MG63 (cell line): Measurements from ENCODE around the gene CRMP1. TPM values are rescaled to one million over a fixed set of nuclear protein-coding genes. Genes with fewer than 3 reads are reported as not detected.

Experiments used
- DNase-seq: peaks from one replicate; pipeline ENCODE4 v3.0.0-alpha.2; 2020
- H3K27me3 ChIP-seq: fragments of 250-450 bp; sonication (Bioruptor Pico); 2 replicates; pipeline ENCODE4 v1.5.1; 2020; ENCODE audit warnings: mild to moderate bottlenecking, moderate library complexity
- H3K36me3 ChIP-seq: fragments of 250-450 bp; sonication (Bioruptor Pico); 2 replicates; pipeline ENCODE4 v1.5.1; 2020; ENCODE audit warnings: mild to moderate bottlenecking, moderate library complexity
- H3K4me3 ChIP-seq: fragments of 250-450 bp; sonication (Bioruptor Pico); 2 replicates; pipeline ENCODE4 v1.5.1; 2020; ENCODE audit warnings: mild to moderate bottlenecking, moderate library complexity
- H3K9me3 ChIP-seq: fragments of 250-450 bp; sonication (Bioruptor Pico); 2 replicates; pipeline ENCODE4 v1.5.1; 2020; ENCODE audit warnings: mild to moderate bottlenecking, moderate library complexity
- total RNA-seq: library from RNA; depleted of rRNA; stranded (reverse); fragments of >200 nt; shearing (Covaris generic); gene quantifications from 2 replicates; pipeline ENCODE4 v1.2.3, GENCODE V29; 2014; ENCODE audit warnings: low replicate concordance

Gene CRMP1
- total RNA-seq, 1 experiment from 2014 or later = not detected

GRCh38 chr4:5800496-5800895 lies 92.4 kb downstream of the CRMP1 start:
- no peaks in the 10 kb centered on the region for H3K9me3 ChIP-seq
- DNase-seq = no peak
- H3K27me3 ChIP-seq = no peaks in the 10 kb centered on the region
- no peak overlapping the region for H3K4me3 ChIP-seq
- no peaks in the 10 kb centered on the region for H3K36me3 ChIP-seq

- H3K36me3 ChIP-seq = peaks cover 7% of the 10 kb centered on the region
These were observed 93.5 kb downstream of the CRMP1 start for GRCh38 chr4:5799406-5799805.

GRCh38 chr4:5798946-5799345 lies 93.9 kb downstream of the CRMP1 start:
- H3K9me3 ChIP-seq = no peaks in the 10 kb centered on the region
- H3K27me3 ChIP-seq = no peaks in the 10 kb centered on the region
- no peak overlapping the region for H3K4me3 ChIP-seq
- no peak for DNase-seq
- peaks cover 7% of the 10 kb centered on the region for H3K36me3 ChIP-seq

More at GRCh38 chr4:5799406-5799805, 93.5 kb downstream of the CRMP1 start:
- DNase-seq = no peak
- no peaks in the 10 kb centered on the region for H3K9me3 ChIP-seq
- no peak overlapping the region for H3K4me3 ChIP-seq
- no peaks in the 10 kb centered on the region for H3K27me3 ChIP-seq

GRCh38 chr4:5798462-5798861 lies 94.4 kb downstream of the CRMP1 start:
- DNase-seq = no peak
- Histone ChIP-seq H3K9me3 (no peaks in the 10 kb centered on the region), H3K4me3 (no peak overlapping the region), H3K36me3 (peaks cover 7% of the 10 kb centered on the region), H3K27me3 (no peaks in the 10 kb centered on the region)

- DNase-seq = no peak
- no peaks in the 10 kb centered on the region for H3K27me3 ChIP-seq
- no peaks in the 10 kb centered on the region for H3K9me3 ChIP-seq
- peaks cover 7% of the 10 kb centered on the region for H3K36me3 ChIP-seq
- no peak overlapping the region for H3K4me3 ChIP-seq
These were observed 95.0 kb downstream of the CRMP1 start for GRCh38 chr4:5797866-5798265.

GRCh38 chr4:5796976-5797375 lies 95.9 kb downstream of the CRMP1 start:
- Histone ChIP-seq H3K27me3 (no peaks in the 10 kb centered on the region), H3K36me3 (peaks cover 9% of the 10 kb centered on the region), H3K4me3 (no peak overlapping the region), H3K9me3 (no peaks in the 10 kb centered on the region)
- no peak for DNase-seq

GRCh38 chr4:5795580-5795979 lies 97.3 kb downstream of the CRMP1 start:
- no peaks in the 10 kb centered on the region for H3K27me3 ChIP-seq
- no peak for DNase-seq
- H3K9me3 ChIP-seq = no peaks in the 10 kb centered on the region
- H3K4me3 ChIP-seq = no peak overlapping the region
- peaks cover 9% of the 10 kb centered on the region for H3K36me3 ChIP-seq

GRCh38 chr4:5793514-5793913 lies 99.4 kb downstream of the CRMP1 start:
- Histone ChIP-seq H3K36me3 (peaks cover 9% of the 10 kb centered on the region), H3K27me3 (no peaks in the 10 kb centered on the region), H3K9me3 (no peaks in the 10 kb centered on the region), H3K4me3 (no peak overlapping the region)
- no peak for DNase-seq

GRCh38 chr4:5791654-5792053 lies 101.2 kb downstream of the CRMP1 start:
- Histone ChIP-seq H3K9me3 (no peaks in the 10 kb centered on the region), H3K36me3 (peaks cover 9% of the 10 kb centered on the region), H3K27me3 (no peaks in the 10 kb centered on the region), H3K4me3 (no peak overlapping the region)
- DNase-seq = no peak

- H3K36me3 ChIP-seq = peaks cover 11% of the 10 kb centered on the region
- H3K27me3 ChIP-seq = no peaks in the 10 kb centered on the region
- no peak for DNase-seq
- H3K4me3 ChIP-seq = no peak overlapping the region
- no peaks in the 10 kb centered on the region for H3K9me3 ChIP-seq
These were observed 102.4 kb downstream of the CRMP1 start for GRCh38 chr4:5790546-5790857.

GRCh38 chr4:5789141-5789540 lies 103.7 kb downstream of the CRMP1 start:
- no peaks in the 10 kb centered on the region for H3K27me3 ChIP-seq
- H3K4me3 ChIP-seq = no peak overlapping the region
- H3K9me3 ChIP-seq = no peaks in the 10 kb centered on the region
- no peak for DNase-seq
- 0 out of 2 replicates have a peak, but pooled peaks cover 5% of the 10 kb centered on the region for H3K36me3 ChIP-seq

- Histone ChIP-seq H3K9me3 (no peaks in the 10 kb centered on the region), H3K4me3 (no peak overlapping the region), H3K27me3 (no peaks in the 10 kb centered on the region), H3K36me3 (0 out of 2 replicates have a peak, but pooled peaks cover 5% of the 10 kb centered on the region)
- DNase-seq = no peak
These were observed 104.7 kb downstream of the CRMP1 start for GRCh38 chr4:5788144-5788543.

- DNase-seq = no peak
- no peaks in the 10 kb centered on the region for H3K27me3 ChIP-seq
- no peaks in the 10 kb centered on the region for H3K9me3 ChIP-seq
- 0 out of 2 replicates have a peak, but pooled peaks cover 4% of the 10 kb centered on the region for H3K36me3 ChIP-seq
- H3K4me3 ChIP-seq = no peak overlapping the region
These were observed 105.6 kb downstream of the CRMP1 start for GRCh38 chr4:5787311-5787710.

GRCh38 chr4:5785806-5786680 lies 106.8 kb downstream of the CRMP1 start:
- H3K9me3 ChIP-seq = no peaks in the 10 kb centered on the region
- no peaks in the 10 kb centered on the region for H3K27me3 ChIP-seq
- H3K36me3 ChIP-seq = 0 out of 2 replicates have a peak, but pooled peaks cover 3% of the 10 kb centered on the region
- DNase-seq = no peak
- no peak overlapping the region for H3K4me3 ChIP-seq

- H3K27me3 ChIP-seq = no peaks in the 10 kb centered on the region
- 0 out of 2 replicates have a peak, but pooled peaks cover 3% of the 10 kb centered on the region for H3K36me3 ChIP-seq
- H3K9me3 ChIP-seq = no peaks in the 10 kb centered on the region
- no peak overlapping the region for H3K4me3 ChIP-seq
- no peak for DNase-seq
These were observed 107.8 kb downstream of the CRMP1 start for GRCh38 chr4:5784960-5785611.

- Histone ChIP-seq H3K9me3 (no peaks in the 10 kb centered on the region), H3K27me3 (no peaks in the 10 kb centered on the region), H3K4me3 (no peak overlapping the region), H3K36me3 (0 out of 2 replicates have a peak, but pooled peaks cover 3% of the 10 kb centered on the region)
- DNase-seq = no peak
These were observed 108.9 kb downstream of the CRMP1 start for GRCh38 chr4:5784021-5784420.

GRCh38 chr4:5783486-5783885 lies 109.4 kb downstream of the CRMP1 start:
- H3K9me3 ChIP-seq = no peaks in the 10 kb centered on the region
- H3K27me3 ChIP-seq = no peaks in the 10 kb centered on the region
- DNase-seq = no peak
- no peak overlapping the region for H3K4me3 ChIP-seq
- 0 out of 2 replicates have a peak, but pooled peaks cover 3% of the 10 kb centered on the region for H3K36me3 ChIP-seq
